Measurements from ENCODE around the gene DYNLRB2. TPM values are rescaled to one million over a fixed set of nuclear protein-coding genes. Genes with fewer than 3 reads are reported as not detected.

Gene DYNLRB2
- total RNA-seq, 1 experiment from 2014 or later = not detected

DNA sequence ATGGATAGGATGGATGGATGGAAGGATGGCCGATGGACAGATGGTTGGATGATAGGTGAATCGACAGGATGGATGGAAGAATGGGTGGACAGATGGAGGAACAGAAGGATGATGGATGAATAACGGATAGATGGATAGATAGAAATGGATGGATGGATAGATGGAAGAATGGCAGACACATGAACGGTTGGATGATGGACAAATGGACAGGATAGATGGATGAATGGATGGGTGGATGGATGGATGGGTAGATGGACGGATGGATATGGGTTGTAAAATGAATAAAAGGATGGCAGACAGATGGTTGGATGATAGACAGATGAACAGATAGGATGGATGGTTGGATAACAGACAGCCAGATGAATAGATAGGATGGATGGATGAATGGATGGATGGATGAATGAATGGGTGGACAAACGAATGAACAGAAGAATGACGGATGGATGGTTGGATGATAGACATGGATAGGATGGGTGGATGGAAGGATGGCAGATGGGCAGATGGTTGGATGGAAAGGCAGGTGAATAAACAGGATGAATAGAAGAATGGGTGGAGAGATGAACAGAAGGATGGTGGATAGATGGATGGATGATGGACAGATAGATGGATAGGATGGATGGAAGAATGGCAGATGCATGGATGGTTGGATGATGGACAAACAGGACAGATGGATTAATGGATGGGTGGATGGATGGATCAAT, 55.9 kb downstream of the DYNLRB2 start:
- H3K79me2 ChIP-seq (ENCODE audit: low read length) = no peaks in the 10 kb centered on the region
- no peaks in the 10 kb centered on the region for H3K9me3 ChIP-seq (ENCODE audit: low read length)
- H3K4me2 ChIP-seq (ENCODE audit: low read depth, low read length, poor library complexity, severe bottlenecking) = no peak overlapping the region
- H3K4me3 ChIP-seq (ENCODE audit: low read length) = no peak overlapping the region
- H3K9me2 ChIP-seq (replicated peaks; ENCODE audit: insufficient read depth, low read length) = peaks cover 12% of the 10 kb centered on the region
- no peak for DNase-seq
- no peaks in the 10 kb centered on the region for H3K27me3 ChIP-seq (ENCODE audit: low read length)
- H3K36me3 ChIP-seq (ENCODE audit: insufficient read depth, low read length) = no peaks in the 10 kb centered on the region
- H3K9ac ChIP-seq (ENCODE audit: low read length) = no peak overlapping the region
- H3K27ac ChIP-seq (ENCODE audit: low read length) = no peak overlapping the region
- no peaks in the 10 kb centered on the region for H4K20me1 ChIP-seq (ENCODE audit: insufficient read depth, low read depth, low read length)
- H2AFZ ChIP-seq (ENCODE audit: low read length) = no peak overlapping the region
- H3K4me1 ChIP-seq (ENCODE audit: low read length) = no peaks in the 10 kb centered on the region

DNA sequence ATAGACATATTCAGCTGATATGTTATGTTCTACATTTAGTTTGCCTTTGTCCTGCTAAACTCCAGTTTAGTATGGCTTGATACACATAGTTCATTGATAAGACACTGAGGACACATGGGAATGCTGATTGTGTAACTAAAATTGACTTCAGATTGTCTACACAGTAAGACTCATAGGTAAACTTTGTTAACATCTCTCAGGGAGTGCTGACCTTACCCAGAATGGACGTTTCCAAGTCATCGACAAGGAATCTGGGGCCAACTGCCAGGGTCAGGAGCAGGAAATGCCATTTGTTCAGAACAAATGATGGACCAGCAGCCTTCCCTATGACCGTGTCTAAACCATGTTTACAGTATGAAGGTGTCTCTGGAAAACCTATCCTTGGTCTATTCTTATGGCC, 58.7 kb downstream of the DYNLRB2 start:
- H2AFZ ChIP-seq (ENCODE audit: low read length) = no peak overlapping the region
- no peaks in the 10 kb centered on the region for H3K4me1 ChIP-seq (ENCODE audit: low read length)
- no peak overlapping the region for H3K4me2 ChIP-seq (ENCODE audit: low read depth, low read length, poor library complexity, severe bottlenecking)

More for the DNA sequence above, 58.7 kb downstream of the DYNLRB2 start:
- H3K36me3 ChIP-seq (ENCODE audit: insufficient read depth, low read length) = no peaks in the 10 kb centered on the region
- no peak overlapping the region for H3K4me3 ChIP-seq (ENCODE audit: low read length)
- H3K9me2 ChIP-seq (replicated peaks; ENCODE audit: insufficient read depth, low read length) = peaks cover 12% of the 10 kb centered on the region
- H3K27ac ChIP-seq (ENCODE audit: low read length) = no peak overlapping the region
- no peaks in the 10 kb centered on the region for H4K20me1 ChIP-seq (ENCODE audit: insufficient read depth, low read depth, low read length)
- H3K9me3 ChIP-seq (ENCODE audit: low read length) = no peaks in the 10 kb centered on the region
- no peak for DNase-seq
- no peaks in the 10 kb centered on the region for H3K27me3 ChIP-seq (ENCODE audit: low read length)
- no peaks in the 10 kb centered on the region for H3K79me2 ChIP-seq (ENCODE audit: low read length)
- no peak overlapping the region for H3K9ac ChIP-seq (ENCODE audit: low read length)

All from Karpas-422 (cell line).